Neural cell (in vitro differentiated cells): ENCODE results near the gene RPS6KA2. TPM values are rescaled to one million over a fixed set of nuclear protein-coding genes. Genes with fewer than 3 reads are reported as not detected.

Source experiments
- H2AFZ ChIP-seq: fragments of 200-600, 300-800 bp; sonication (generic), shearing (Covaris generic); 2 replicates; pipeline ENCODE4 v1.6.0; 2014; ENCODE audit warnings: low read depth, mild to moderate bottlenecking, antibody characterized with exemption, low read length, moderate library complexity
- H3F3A ChIP-seq: fragments of 200-600 bp; shearing (Covaris generic); 2 replicates; pipeline ENCODE4 v1.6.1; 2016; ENCODE audit warnings: mild to moderate bottlenecking, moderate library complexity, mixed read lengths, antibody characterized with exemption, low read length; ENCODE audit not compliant: insufficient read depth, poor library complexity, severe bottlenecking
- H3K27ac ChIP-seq: fragments of 200-600, 300-800 bp; sonication (generic), shearing (Covaris generic); 2 replicates; pipeline ENCODE4 v1.5.1; 2014; ENCODE audit warnings: mild to moderate bottlenecking, low read length, moderate library complexity
- H3K27me3 ChIP-seq: fragments of 300-800, 200-600 bp; sonication (generic), shearing (Covaris generic); 2 replicates; pipeline ENCODE4 v1.6.0; 2014; ENCODE audit warnings: mild to moderate bottlenecking, low read depth, low read length, moderate library complexity; ENCODE audit not compliant: insufficient read depth
- H3K36me3 ChIP-seq: fragments of 300-800, 200-600 bp; sonication (generic), shearing (Covaris generic); 2 replicates; pipeline ENCODE4 v1.5.1; 2014; ENCODE audit warnings: mild to moderate bottlenecking, antibody characterized with exemption, low read length, moderate library complexity; ENCODE audit not compliant: insufficient read depth
- H3K4me2 ChIP-seq: fragments of 300-800, 200-600 bp; sonication (generic), shearing (Covaris generic); 2 replicates; pipeline ENCODE4 v1.6.0; 2014; ENCODE audit warnings: mild to moderate bottlenecking, low read length
- H3K4me3 ChIP-seq: fragments of 300-800, 200-600 bp; sonication (generic), shearing (Covaris generic); 2 replicates; pipeline ENCODE4 v1.5.1; 2014; ENCODE audit warnings: mild to moderate bottlenecking, low read length, moderate library complexity
- H3K79me2 ChIP-seq: fragments of 200-600 bp; shearing (Covaris generic); replicated peaks from 2 replicates; pipeline ENCODE4 v1.6.0; 2014; ENCODE audit warnings: mild to moderate bottlenecking, low read length, moderate library complexity; ENCODE audit not compliant: insufficient read depth
- H3K9ac ChIP-seq: fragments of 300-800, 200-600 bp; sonication (generic), shearing (Covaris generic); 2 replicates; pipeline ENCODE4 v1.6.1; 2016; ENCODE audit warnings: mild to moderate bottlenecking, low read length, mixed read lengths
- H3K9me2 ChIP-seq: fragments of 200-600 bp; shearing (Covaris generic); 2 replicates; pipeline ENCODE4 v1.6.1; 2016; ENCODE audit warnings: mild to moderate bottlenecking, low read length, mixed read lengths; ENCODE audit not compliant: insufficient read depth
- H3K9me3 ChIP-seq: fragments of 200-600, 300-800 bp; sonication (generic), shearing (Covaris generic); 2 replicates; pipeline ENCODE4 v1.6.1; 2016; ENCODE audit warnings: mild to moderate bottlenecking, mixed run types, low read length, moderate library complexity, mixed read lengths
- H4K20me1 ChIP-seq: fragments of 200-600 bp; shearing (Covaris generic); 2 replicates; pipeline ENCODE4 v1.6.1; 2016; ENCODE audit warnings: mild to moderate bottlenecking, mixed run types; ENCODE audit not compliant: insufficient read depth
- EP300 ChIP-seq: fragments of 450-650 bp; conservative IDR thresholded peaks from 2 replicates; pipeline ENCODE4 v1.6.1; 2014; ENCODE audit warnings: antibody characterized with exemption, mild to moderate bottlenecking, moderate library complexity; ENCODE audit not compliant: poor library complexity, severe bottlenecking
- EZH2 ChIP-seq: fragments of 200-600, 300-800 bp; shearing (Covaris generic), sonication (generic); IDR thresholded peaks from 2 replicates; pipeline ENCODE4 v1.6.1; 2014; ENCODE audit warnings: antibody characterized with exemption, low read length, borderline replicate concordance, mild to moderate bottlenecking; ENCODE audit not compliant: insufficient read depth, poor library complexity, severe bottlenecking
- MXI1 ChIP-seq: fragments of 450-650 bp; conservative IDR thresholded peaks from 2 replicates; pipeline ENCODE4 v1.6.1; 2014; ENCODE audit warnings: antibody characterized with exemption, mild to moderate bottlenecking; ENCODE audit not compliant: poor library complexity, severe bottlenecking
- POLR2AphosphoS5 ChIP-seq: IDR thresholded peaks from 2 replicates; pipeline ENCODE4 v1.6.1; 2012
- RAD21 ChIP-seq: fragments of 450-650 bp; conservative IDR thresholded peaks from 2 replicates; pipeline ENCODE4 v1.6.1; 2014; ENCODE audit warnings: antibody characterized with exemption, mild to moderate bottlenecking, moderate library complexity
- SMC3 ChIP-seq: fragments of 450-650 bp; conservative IDR thresholded peaks from 2 replicates; pipeline ENCODE4 v1.6.1; 2014; ENCODE audit warnings: antibody characterized with exemption, mild to moderate bottlenecking, moderate library complexity; ENCODE audit not compliant: poor library complexity
- TAF1 ChIP-seq: IDR thresholded peaks from 2 replicates; pipeline ENCODE4 v1.6.1; 2012; ENCODE audit warnings: low read depth
- polyA plus RNA-seq: library from polyadenylated mRNA; depleted of rRNA; stranded (reverse); fragments of >200 nt; gene quantifications from 2 replicates; pipeline ENCODE4 v1.2.3, GENCODE V29; 2014
- TF ChIP-seq, protein P1 (sequence below): IDR thresholded peaks from 2 replicates; pipeline ENCODE4 v1.6.1; 2012; ENCODE audit warnings: borderline replicate concordance
- TF ChIP-seq, protein P2 (sequence below): fragments of 450-650 bp; IDR thresholded peaks from 2 replicates; pipeline ENCODE4 v1.5.1; 2014; ENCODE audit warnings: antibody characterized with exemption, mild to moderate bottlenecking, moderate library complexity; ENCODE audit not compliant: poor library complexity, severe bottlenecking

Gene RPS6KA2
- polyA plus RNA-seq, 1 donor from 2014 or later: 34.3 TPM

DNA sequence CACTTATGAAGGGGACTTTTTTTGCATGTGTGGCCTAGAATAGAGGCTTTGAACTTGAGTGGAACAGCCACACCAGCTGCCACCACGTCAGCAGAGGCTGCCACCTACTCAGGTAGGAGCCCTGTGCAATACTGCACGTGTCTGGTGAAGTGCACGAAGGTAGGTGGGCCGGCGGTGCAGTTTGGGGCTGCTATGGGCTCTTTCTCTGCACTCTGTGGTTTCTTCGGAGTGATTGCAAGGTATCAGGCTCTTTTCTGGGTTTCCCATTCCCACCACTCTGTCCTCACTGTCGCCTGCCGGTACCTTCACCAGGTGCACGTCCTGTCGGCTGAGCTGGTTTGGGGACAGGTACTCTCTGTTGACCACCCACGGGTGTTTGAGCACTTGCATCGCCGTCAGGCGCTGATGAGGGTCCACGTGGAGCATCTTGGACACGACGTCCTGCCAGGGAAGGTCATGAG lies 213.5 kb downstream of the RPS6KA2 start:
- TF ChIP-seq, protein P1, sequence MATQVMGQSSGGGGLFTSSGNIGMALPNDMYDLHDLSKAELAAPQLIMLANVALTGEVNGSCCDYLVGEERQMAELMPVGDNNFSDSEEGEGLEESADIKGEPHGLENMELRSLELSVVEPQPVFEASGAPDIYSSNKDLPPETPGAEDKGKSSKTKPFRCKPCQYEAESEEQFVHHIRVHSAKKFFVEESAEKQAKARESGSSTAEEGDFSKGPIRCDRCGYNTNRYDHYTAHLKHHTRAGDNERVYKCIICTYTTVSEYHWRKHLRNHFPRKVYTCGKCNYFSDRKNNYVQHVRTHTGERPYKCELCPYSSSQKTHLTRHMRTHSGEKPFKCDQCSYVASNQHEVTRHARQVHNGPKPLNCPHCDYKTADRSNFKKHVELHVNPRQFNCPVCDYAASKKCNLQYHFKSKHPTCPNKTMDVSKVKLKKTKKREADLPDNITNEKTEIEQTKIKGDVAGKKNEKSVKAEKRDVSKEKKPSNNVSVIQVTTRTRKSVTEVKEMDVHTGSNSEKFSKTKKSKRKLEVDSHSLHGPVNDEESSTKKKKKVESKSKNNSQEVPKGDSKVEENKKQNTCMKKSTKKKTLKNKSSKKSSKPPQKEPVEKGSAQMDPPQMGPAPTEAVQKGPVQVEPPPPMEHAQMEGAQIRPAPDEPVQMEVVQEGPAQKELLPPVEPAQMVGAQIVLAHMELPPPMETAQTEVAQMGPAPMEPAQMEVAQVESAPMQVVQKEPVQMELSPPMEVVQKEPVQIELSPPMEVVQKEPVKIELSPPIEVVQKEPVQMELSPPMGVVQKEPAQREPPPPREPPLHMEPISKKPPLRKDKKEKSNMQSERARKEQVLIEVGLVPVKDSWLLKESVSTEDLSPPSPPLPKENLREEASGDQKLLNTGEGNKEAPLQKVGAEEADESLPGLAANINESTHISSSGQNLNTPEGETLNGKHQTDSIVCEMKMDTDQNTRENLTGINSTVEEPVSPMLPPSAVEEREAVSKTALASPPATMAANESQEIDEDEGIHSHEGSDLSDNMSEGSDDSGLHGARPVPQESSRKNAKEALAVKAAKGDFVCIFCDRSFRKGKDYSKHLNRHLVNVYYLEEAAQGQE: no peak
- TF ChIP-seq MXI1 (no peak), SMC3 (no peak), EZH2 (no peak), POLR2AphosphoS5 (no peak), TAF1 (no peak), EP300 (no peak)
- TF ChIP-seq, protein P2, sequence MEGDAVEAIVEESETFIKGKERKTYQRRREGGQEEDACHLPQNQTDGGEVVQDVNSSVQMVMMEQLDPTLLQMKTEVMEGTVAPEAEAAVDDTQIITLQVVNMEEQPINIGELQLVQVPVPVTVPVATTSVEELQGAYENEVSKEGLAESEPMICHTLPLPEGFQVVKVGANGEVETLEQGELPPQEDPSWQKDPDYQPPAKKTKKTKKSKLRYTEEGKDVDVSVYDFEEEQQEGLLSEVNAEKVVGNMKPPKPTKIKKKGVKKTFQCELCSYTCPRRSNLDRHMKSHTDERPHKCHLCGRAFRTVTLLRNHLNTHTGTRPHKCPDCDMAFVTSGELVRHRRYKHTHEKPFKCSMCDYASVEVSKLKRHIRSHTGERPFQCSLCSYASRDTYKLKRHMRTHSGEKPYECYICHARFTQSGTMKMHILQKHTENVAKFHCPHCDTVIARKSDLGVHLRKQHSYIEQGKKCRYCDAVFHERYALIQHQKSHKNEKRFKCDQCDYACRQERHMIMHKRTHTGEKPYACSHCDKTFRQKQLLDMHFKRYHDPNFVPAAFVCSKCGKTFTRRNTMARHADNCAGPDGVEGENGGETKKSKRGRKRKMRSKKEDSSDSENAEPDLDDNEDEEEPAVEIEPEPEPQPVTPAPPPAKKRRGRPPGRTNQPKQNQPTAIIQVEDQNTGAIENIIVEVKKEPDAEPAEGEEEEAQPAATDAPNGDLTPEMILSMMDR: no peak
- Histone ChIP-seq H2AFZ (no peak overlapping the region), H3K9ac (no peak overlapping the region), H3K4me3 (no peak overlapping the region), H3K27ac (no peak overlapping the region), H3K9me2 (no peaks in the 10 kb centered on the region), H3F3A (no peaks in the 10 kb centered on the region), H3K27me3 (no peaks in the 10 kb centered on the region), H3K79me2 (no peaks in the 10 kb centered on the region), H4K20me1 (no peaks in the 10 kb centered on the region), H3K36me3 (no peaks in the 10 kb centered on the region), H3K4me2 (no peak overlapping the region), H3K9me3 (no peaks in the 10 kb centered on the region)

DNA sequence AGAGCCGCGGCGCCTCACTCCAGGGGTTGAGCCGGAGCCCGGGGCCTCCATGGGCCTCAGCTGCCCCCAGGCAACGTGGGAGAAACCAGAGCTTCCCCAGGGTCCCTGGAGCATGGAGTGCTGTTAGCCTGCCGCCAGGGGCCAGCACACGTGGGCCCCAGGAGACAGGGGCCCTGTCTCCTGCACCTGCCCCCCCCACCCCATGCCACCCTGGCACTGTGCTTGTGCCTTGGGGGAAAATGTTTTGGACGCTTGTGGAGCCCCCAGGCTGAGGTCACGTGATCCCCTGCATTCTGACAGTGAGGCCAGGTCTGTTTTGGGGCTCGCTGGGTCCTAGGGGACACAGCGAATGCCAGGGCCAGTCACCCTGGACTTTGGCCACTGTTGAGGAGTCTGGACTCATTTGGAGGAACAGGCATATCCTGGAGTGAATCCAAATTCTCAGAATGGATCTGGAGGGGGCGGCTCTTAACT lies 214.1 kb downstream of the RPS6KA2 start:
- Histone ChIP-seq H3K9me3 (no peaks in the 10 kb centered on the region), H3K27ac (no peak overlapping the region), H3K9me2 (no peaks in the 10 kb centered on the region), H3K4me2 (no peak overlapping the region), H3K9ac (no peak overlapping the region), H3K4me3 (no peak overlapping the region), H3F3A (no peaks in the 10 kb centered on the region), H3K36me3 (no peaks in the 10 kb centered on the region), H2AFZ (no peak overlapping the region), H3K27me3 (no peaks in the 10 kb centered on the region), H4K20me1 (no peaks in the 10 kb centered on the region), H3K79me2 (no peaks in the 10 kb centered on the region)
- TF ChIP-seq EZH2: no peak
- TF ChIP-seq POLR2AphosphoS5: no peak
- no peak for TF ChIP-seq TAF1
- TF ChIP-seq, protein P1: no peak
- no peak for TF ChIP-seq MXI1
- no peak for TF ChIP-seq RAD21
- TF ChIP-seq, protein P2: no peak
- no peak for TF ChIP-seq SMC3
- no peak for TF ChIP-seq EP300
